HepG2 (cell line): Measurements from ENCODE around the gene PTMA. TPM values are rescaled to one million over a fixed set of nuclear protein-coding genes. Genes with fewer than 3 reads are reported as not detected.

Experiments used
- AGO1 ChIP-seq: fragments of 200-400 bp; formaldehyde crosslinking; IDR thresholded peaks from 2 replicates; pipeline ENCODE4 v1.6.1; 2017; ENCODE audit warnings: mild to moderate bottlenecking, low read depth, low read length, moderate library complexity; ENCODE audit not compliant: poor library complexity, severe bottlenecking
- CREM ChIP-seq, 2 experiments: sonication (generic) in 1 of 2; formaldehyde crosslinking in 1 of 2; IDR thresholded peaks; 2 replicates each; pipeline versions ENCODE4 v1.4.0 to v1.6.1; 2016 to 2020; ENCODE audit warnings: antibody characterized with exemption in 1 of 2, mild to moderate bottlenecking in 1 of 2, missing genetic modification reagents in 1 of 2
- JUNB ChIP-seq: sonication (generic); formaldehyde crosslinking; IDR thresholded peaks from 2 replicates; pipeline ENCODE4 v1.8.0; 2022; ENCODE audit warnings: missing genetic modification reagents, mild to moderate bottlenecking, borderline replicate concordance
- NR2F6 ChIP-seq, 2 experiments: IDR thresholded peaks; 2 replicates each; pipeline ENCODE4 v1.6.1; 2016; ENCODE audit warnings: antibody characterized with exemption in 1 of 2, mild to moderate bottlenecking in 1 of 2
- POLR2AphosphoS5 ChIP-seq: IDR thresholded peaks from 2 replicates; pipeline ENCODE4 v1.6.1; 2012; ENCODE audit warnings: low read depth, low read length
- RFX1 ChIP-seq: fragments of 450-650 bp; IDR thresholded peaks from 2 replicates; pipeline ENCODE4 v1.6.1; 2017
- SMC3 ChIP-seq: IDR thresholded peaks from 2 replicates; pipeline ENCODE4 v1.6.1; 2011; ENCODE audit warnings: low read length, improper control_type of control experiment
- SP140L ChIP-seq: sonication (generic); formaldehyde crosslinking; IDR thresholded peaks from 2 replicates; pipeline ENCODE4 v1.4.0; 2020; ENCODE audit warnings: missing genetic modification reagents, borderline replicate concordance
- ZBTB3 ChIP-seq: sonication (generic); formaldehyde crosslinking; IDR thresholded peaks from 2 replicates; pipeline ENCODE4 v1.4.0; 2020; ENCODE audit warnings: low read depth, mild to moderate bottlenecking, moderate library complexity, missing genetic modification reagents, borderline replicate concordance
- ZBTB7A ChIP-seq: sonication (generic); formaldehyde crosslinking; IDR thresholded peaks from 2 replicates; pipeline ENCODE4 v1.8.0; 2022; ENCODE audit warnings: mild to moderate bottlenecking, missing genetic modification reagents
- ZNF136 ChIP-seq: sonication (generic); formaldehyde crosslinking; IDR thresholded peaks from 2 replicates; pipeline ENCODE4 v1.8.1; 2022; ENCODE audit warnings: low read depth, mild to moderate bottlenecking, moderate library complexity, missing genetic modification reagents
- ZNF230 ChIP-seq: sonication (generic); formaldehyde crosslinking; IDR thresholded peaks from 2 replicates; pipeline ENCODE4 v1.4.0; 2020; ENCODE audit warnings: mild to moderate bottlenecking, missing genetic modification reagents
- ZNF737 ChIP-seq: sonication (generic); formaldehyde crosslinking; IDR thresholded peaks from 2 replicates; pipeline ENCODE4 v1.5.0; 2020; ENCODE audit warnings: missing genetic modification reagents, mild to moderate bottlenecking, borderline replicate concordance
- ZNF780A ChIP-seq: sonication (generic); formaldehyde crosslinking; IDR thresholded peaks from 2 replicates; pipeline ENCODE4 v1.8.0; 2022; ENCODE audit warnings: mild to moderate bottlenecking, missing genetic modification reagents, moderate library complexity
- ZSCAN20 ChIP-seq: sonication (generic); formaldehyde crosslinking; IDR thresholded peaks from 2 replicates; pipeline ENCODE4 v1.4.0; 2020; ENCODE audit warnings: missing genetic modification reagents, mild to moderate bottlenecking, borderline replicate concordance
- polyA plus RNA-seq, 8 experiments: library from polyadenylated mRNA; depleted of rRNA in 3 of 8; stranded (reverse) in 7 of 8; unstranded in 1 of 8; fragments of >200 nt; fragmentation: Illumina TruSeq in 4 of 8; extraction: Trizol in 4 of 8; gene quantifications; 2 replicates each; pipeline versions ENCODE4 v1.2.1 to v1.2.3, GENCODE V29; 2011 to 2016; ENCODE audit warnings: low read depth in 4 of 8, missing spikeins in 1 of 8, mixed read lengths in 1 of 8; ENCODE audit not compliant: insufficient read depth in 1 of 8
- total RNA-seq, 5 experiments: library from RNA; depleted of rRNA; stranded (reverse); fragments of >200 nt; fragmentation: Illumina TruSeq; extraction: Trizol; gene quantifications; 2 replicates each; pipeline ENCODE4 v1.2.3, GENCODE V29; 2016; ENCODE audit warnings: low read depth in 1 of 5
- TF ChIP-seq, protein P1 (sequence below): sonication (generic); formaldehyde crosslinking; IDR thresholded peaks from 2 replicates; pipeline ENCODE4 v1.4.0; 2020; ENCODE audit warnings: mild to moderate bottlenecking, missing genetic modification reagents, borderline replicate concordance
- TF ChIP-seq, protein P2 (sequence below): sonication (generic); formaldehyde crosslinking; IDR thresholded peaks from 2 replicates; pipeline ENCODE4 v1.5.0; 2020; ENCODE audit warnings: missing genetic modification reagents, mild to moderate bottlenecking, borderline replicate concordance
- TF ChIP-seq, protein P3 (sequence below): sonication (generic); formaldehyde crosslinking; IDR thresholded peaks from 2 replicates; pipeline ENCODE4; 2020; ENCODE audit warnings: missing genetic modification reagents, mild to moderate bottlenecking, borderline replicate concordance
- TF ChIP-seq, protein P4 (sequence below): sonication (generic); formaldehyde crosslinking; IDR thresholded peaks from 2 replicates; pipeline ENCODE4 v1.8.1; 2023; ENCODE audit warnings: missing genetic modification reagents, mild to moderate bottlenecking, borderline replicate concordance
- TF ChIP-seq, protein P5 (sequence below): sonication (generic); formaldehyde crosslinking; IDR thresholded peaks from 2 replicates; pipeline ENCODE4 v1.9.0; 2021; ENCODE audit warnings: missing genetic modification reagents, borderline replicate concordance

The PTMA gene
- total and polyA plus RNA-seq, 2 of the 13 experiments (the other 11 are each of a cell fraction or from before 2014, with no cell fraction given) = 190 to 1,086 TPM

DNA sequence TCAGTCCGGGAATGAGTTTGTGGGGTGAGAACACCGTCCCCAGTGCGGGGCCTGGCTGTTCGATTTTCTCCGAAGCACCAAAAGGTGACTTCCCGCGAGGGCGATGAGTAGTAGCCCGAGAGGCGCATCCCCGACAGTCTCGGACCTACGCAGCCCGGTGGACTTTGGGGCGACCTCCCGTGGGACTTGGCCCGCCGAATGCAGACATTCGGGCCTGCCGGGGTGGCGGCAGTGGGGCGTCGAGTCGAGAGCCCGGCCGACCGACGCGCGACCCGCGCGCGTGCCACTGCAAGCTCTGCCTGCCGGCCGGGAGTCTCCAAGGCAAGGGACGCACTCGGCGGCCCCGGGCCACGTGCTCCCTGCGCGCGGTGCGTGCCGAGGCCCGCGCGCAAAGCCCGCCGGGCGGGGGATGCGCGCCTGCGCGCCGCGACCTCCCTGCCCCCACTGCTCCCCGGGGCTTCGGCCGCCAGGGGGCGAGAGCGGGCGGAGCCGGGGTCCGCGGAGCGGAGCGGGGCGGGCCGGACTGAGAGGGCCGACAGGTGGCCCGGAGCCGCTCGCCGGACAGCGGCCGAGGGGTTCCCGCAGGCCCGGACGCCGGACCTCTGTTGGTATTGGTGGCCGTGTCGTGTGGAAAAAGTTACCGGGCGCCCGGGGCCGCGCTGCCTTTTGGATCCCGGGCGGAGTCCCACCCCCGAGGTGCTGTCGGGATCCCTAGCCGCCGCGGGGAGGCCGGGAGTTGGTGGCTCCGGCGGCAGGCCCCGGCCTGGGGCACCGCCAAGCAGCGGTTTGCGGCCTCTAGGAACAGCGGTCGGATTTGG, 1.9 kb downstream of the PTMA start (continued):
- TF ChIP-seq NR2F6 (IDR thresholded peaks at IDR 0.05) = no peak
- peak; percentile 74 for TF ChIP-seq NR2F6 (CRISPR knock-in tag; IDR thresholded peaks at IDR 0.05)
- no peak for TF ChIP-seq RFX1
- peak; percentile 100 for TF ChIP-seq ZSCAN20 (CRISPR knock-in tag)
- TF ChIP-seq ZNF737 (CRISPR knock-in tag) = peak; percentile 93
- peak; percentile 100 for TF ChIP-seq ZNF230 (CRISPR knock-in tag)
- TF ChIP-seq ZBTB3 = peak; percentile 98
- peak; percentile 97 for TF ChIP-seq ZBTB7A
- TF ChIP-seq POLR2AphosphoS5 = no peak; the same call in none of the 2 replicates
- TF ChIP-seq, protein P1, sequence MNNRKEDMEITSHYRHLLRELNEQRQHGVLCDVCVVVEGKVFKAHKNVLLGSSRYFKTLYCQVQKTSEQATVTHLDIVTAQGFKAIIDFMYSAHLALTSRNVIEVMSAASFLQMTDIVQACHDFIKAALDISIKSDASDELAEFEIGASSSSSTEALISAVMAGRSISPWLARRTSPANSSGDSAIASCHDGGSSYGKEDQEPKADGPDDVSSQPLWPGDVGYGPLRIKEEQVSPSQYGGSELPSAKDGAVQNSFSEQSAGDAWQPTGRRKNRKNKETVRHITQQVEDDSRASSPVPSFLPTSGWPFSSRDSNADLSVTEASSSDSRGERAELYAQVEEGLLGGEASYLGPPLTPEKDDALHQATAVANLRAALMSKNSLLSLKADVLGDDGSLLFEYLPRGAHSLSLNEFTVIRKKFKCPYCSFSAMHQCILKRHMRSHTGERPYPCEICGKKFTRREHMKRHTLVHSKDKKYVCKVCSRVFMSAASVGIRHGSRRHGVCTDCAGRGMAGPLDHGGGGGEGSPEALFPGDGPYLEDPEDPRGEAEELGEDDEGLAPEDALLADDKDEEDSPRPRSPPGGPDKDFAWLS = no peak
- TF ChIP-seq, protein P2, sequence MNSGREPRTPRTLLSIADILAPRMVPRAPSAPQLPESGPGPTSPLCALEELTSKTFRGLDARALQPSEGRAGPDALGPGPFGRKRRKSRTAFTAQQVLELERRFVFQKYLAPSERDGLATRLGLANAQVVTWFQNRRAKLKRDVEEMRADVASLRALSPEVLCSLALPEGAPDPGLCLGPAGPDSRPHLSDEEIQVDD (CRISPR knock-in tag) = peak; percentile 100
- peak; percentile 71; the same call in 1 of the 2 replicates for TF ChIP-seq SP140L
- peak; percentile 94 for TF ChIP-seq JUNB (CRISPR knock-in tag)
- 0 out of 2 replicates have a peak, but pooled peaks have one; percentile 48 for TF ChIP-seq ZNF136
- TF ChIP-seq CREM (IDR thresholded peaks at IDR 0.05) = no peak
- TF ChIP-seq CREM (CRISPR knock-in tag; IDR thresholded peaks at IDR 0.05) = no peak
- TF ChIP-seq, protein P3, sequence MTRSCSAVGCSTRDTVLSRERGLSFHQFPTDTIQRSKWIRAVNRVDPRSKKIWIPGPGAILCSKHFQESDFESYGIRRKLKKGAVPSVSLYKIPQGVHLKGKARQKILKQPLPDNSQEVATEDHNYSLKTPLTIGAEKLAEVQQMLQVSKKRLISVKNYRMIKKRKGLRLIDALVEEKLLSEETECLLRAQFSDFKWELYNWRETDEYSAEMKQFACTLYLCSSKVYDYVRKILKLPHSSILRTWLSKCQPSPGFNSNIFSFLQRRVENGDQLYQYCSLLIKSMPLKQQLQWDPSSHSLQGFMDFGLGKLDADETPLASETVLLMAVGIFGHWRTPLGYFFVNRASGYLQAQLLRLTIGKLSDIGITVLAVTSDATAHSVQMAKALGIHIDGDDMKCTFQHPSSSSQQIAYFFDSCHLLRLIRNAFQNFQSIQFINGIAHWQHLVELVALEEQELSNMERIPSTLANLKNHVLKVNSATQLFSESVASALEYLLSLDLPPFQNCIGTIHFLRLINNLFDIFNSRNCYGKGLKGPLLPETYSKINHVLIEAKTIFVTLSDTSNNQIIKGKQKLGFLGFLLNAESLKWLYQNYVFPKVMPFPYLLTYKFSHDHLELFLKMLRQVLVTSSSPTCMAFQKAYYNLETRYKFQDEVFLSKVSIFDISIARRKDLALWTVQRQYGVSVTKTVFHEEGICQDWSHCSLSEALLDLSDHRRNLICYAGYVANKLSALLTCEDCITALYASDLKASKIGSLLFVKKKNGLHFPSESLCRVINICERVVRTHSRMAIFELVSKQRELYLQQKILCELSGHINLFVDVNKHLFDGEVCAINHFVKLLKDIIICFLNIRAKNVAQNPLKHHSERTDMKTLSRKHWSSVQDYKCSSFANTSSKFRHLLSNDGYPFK (CRISPR knock-in tag) = peak; percentile 73; the same call in 1 of the 2 replicates
- peak; percentile 98 for TF ChIP-seq ZNF780A (CRISPR knock-in tag)
- TF ChIP-seq, protein P4, sequence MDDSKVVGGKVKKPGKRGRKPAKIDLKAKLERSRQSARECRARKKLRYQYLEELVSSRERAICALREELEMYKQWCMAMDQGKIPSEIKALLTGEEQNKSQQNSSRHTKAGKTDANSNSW (CRISPR knock-in tag) = peak; percentile 100
- no peak for TF ChIP-seq AGO1
- TF ChIP-seq, protein P5, sequence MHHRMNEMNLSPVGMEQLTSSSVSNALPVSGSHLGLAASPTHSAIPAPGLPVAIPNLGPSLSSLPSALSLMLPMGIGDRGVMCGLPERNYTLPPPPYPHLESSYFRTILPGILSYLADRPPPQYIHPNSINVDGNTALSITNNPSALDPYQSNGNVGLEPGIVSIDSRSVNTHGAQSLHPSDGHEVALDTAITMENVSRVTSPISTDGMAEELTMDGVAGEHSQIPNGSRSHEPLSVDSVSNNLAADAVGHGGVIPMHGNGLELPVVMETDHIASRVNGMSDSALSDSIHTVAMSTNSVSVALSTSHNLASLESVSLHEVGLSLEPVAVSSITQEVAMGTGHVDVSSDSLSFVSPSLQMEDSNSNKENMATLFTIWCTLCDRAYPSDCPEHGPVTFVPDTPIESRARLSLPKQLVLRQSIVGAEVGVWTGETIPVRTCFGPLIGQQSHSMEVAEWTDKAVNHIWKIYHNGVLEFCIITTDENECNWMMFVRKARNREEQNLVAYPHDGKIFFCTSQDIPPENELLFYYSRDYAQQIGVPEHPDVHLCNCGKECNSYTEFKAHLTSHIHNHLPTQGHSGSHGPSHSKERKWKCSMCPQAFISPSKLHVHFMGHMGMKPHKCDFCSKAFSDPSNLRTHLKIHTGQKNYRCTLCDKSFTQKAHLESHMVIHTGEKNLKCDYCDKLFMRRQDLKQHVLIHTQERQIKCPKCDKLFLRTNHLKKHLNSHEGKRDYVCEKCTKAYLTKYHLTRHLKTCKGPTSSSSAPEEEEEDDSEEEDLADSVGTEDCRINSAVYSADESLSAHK = no peak; the same call in 1 of the 2 replicates
- TF ChIP-seq SMC3 = no peak
